ENCODE data around the gene GNG2. TPM values are rescaled to one million over a fixed set of nuclear protein-coding genes. Genes with fewer than 3 reads are reported as not detected.

The GNG2 gene
- total RNA-seq, 1 donor from 2014 or later, result 9.3 TPM

GRCh38 chr14:51828017-51828797 is 32.2 kb upstream of the GNG2 start:
- DNase-seq (ENCODE audit: low spot score, unreplicated experiment), result no peak
- no peak overlapping the region for H3K4me3 Mint-ChIP-seq (ENCODE audit: low read depth)
- H3K36me3 Mint-ChIP-seq (ENCODE audit: insufficient read depth), result no peaks in the 10 kb centered on the region
- H3K4me1 Mint-ChIP-seq (ENCODE audit: low read depth), result no peaks in the 10 kb centered on the region
- H3K27me3 Mint-ChIP-seq, result peaks cover 3% of the 10 kb centered on the region
- no peak overlapping the region for H3K27ac Mint-ChIP-seq
- H3K9me3 Mint-ChIP-seq (ENCODE audit: low read depth), result no peaks in the 10 kb centered on the region
- no peak for TF ChIP-seq CTCF (IDR thresholded peaks at IDR 0.05; ENCODE audit: unreplicated experiment)

GRCh38 chr14:51834240-51834639 is 26.2 kb upstream of the GNG2 start:
- Mint-ChIP-seq H3K4me3 (ENCODE audit: low read depth) (no peak overlapping the region), H3K27me3 (peaks cover 3% of the 10 kb centered on the region), H3K36me3 (ENCODE audit: insufficient read depth) (no peaks in the 10 kb centered on the region), H3K27ac (no peak overlapping the region), H3K9me3 (ENCODE audit: low read depth) (no peaks in the 10 kb centered on the region), H3K4me1 (ENCODE audit: low read depth) (peaks cover 1% of the 10 kb centered on the region)
- DNase-seq (ENCODE audit: low spot score, unreplicated experiment), result no peak
- no peak for TF ChIP-seq CTCF (IDR thresholded peaks at IDR 0.05; ENCODE audit: unreplicated experiment)

- Mint-ChIP-seq H3K9me3 (ENCODE audit: low read depth) (no peaks in the 10 kb centered on the region), H3K4me3 (ENCODE audit: low read depth) (no peak overlapping the region), H3K36me3 (ENCODE audit: insufficient read depth) (no peaks in the 10 kb centered on the region), H3K27me3 (peaks cover 3% of the 10 kb centered on the region), H3K27ac (no peak overlapping the region), H3K4me1 (ENCODE audit: low read depth) (peaks cover 3% of the 10 kb centered on the region)
- DNase-seq (ENCODE audit: low spot score, unreplicated experiment), result no peak
- TF ChIP-seq CTCF (IDR thresholded peaks at IDR 0.05; ENCODE audit: unreplicated experiment), result no peak
These were observed 24.0 kb upstream of the GNG2 start for GRCh38 chr14:51836417-51836816.

- H3K27me3 Mint-ChIP-seq, result peaks cover 12% of the 10 kb centered on the region
- no peaks in the 10 kb centered on the region for H3K36me3 Mint-ChIP-seq (ENCODE audit: insufficient read depth)
- no peak overlapping the region for H3K27ac Mint-ChIP-seq
- DNase-seq (ENCODE audit: low spot score, unreplicated experiment), result no peak
- TF ChIP-seq CTCF (IDR thresholded peaks at IDR 0.05; ENCODE audit: unreplicated experiment), result no peak
- H3K4me1 Mint-ChIP-seq (ENCODE audit: low read depth), result peaks cover 11% of the 10 kb centered on the region
- H3K9me3 Mint-ChIP-seq (ENCODE audit: low read depth), result no peaks in the 10 kb centered on the region
- H3K4me3 Mint-ChIP-seq (ENCODE audit: low read depth), result no peak overlapping the region
These were observed 16.1 kb upstream of the GNG2 start for GRCh38 chr14:51844081-51844881.

- Mint-ChIP-seq H3K27ac (no peak overlapping the region), H3K4me1 (ENCODE audit: low read depth) (peaks cover 9% of the 10 kb centered on the region), H3K27me3 (peaks cover 12% of the 10 kb centered on the region), H3K36me3 (ENCODE audit: insufficient read depth) (no peaks in the 10 kb centered on the region), H3K9me3 (ENCODE audit: low read depth) (no peaks in the 10 kb centered on the region), H3K4me3 (ENCODE audit: low read depth) (no peak overlapping the region)
- no peak for DNase-seq (ENCODE audit: low spot score, unreplicated experiment)
- no peak for TF ChIP-seq CTCF (IDR thresholded peaks at IDR 0.05; ENCODE audit: unreplicated experiment)
These were observed 14.6 kb upstream of the GNG2 start for GRCh38 chr14:51845811-51846210.

Measured in progenitor cell of endocrine pancreas (in vitro differentiated cells).